ENCODE data around the gene KBTBD12. TPM values are rescaled to one million over a fixed set of nuclear protein-coding genes. Genes with fewer than 3 reads are reported as not detected.
"Not testable (repeated sequence)": the region's sequence is repeated elsewhere in the genome, so short reads cannot be mapped to it uniquely, and the experiment has no call there.

KBTBD12 gene
- total and polyA plus RNA-seq, 5 experiments from 2014 or later, result not detected

GRCh38 chr3:127908951-127909350 is 6.1 kb upstream of the KBTBD12 start:
- Mint-ChIP-seq H3K27me3 (peaks cover 13 to 80% (median 48%) of the 10 kb centered on the region in 5 donors), H3K36me3 (peaks cover 0 to 9% (median 6%) of the 10 kb centered on the region in 3 donors), H3K27ac (no peak overlapping the region), H3K4me1 (peaks cover 0 to 3% (median 0%) of the 10 kb centered on the region in 4 donors), H3K9me3 (peaks cover 0 to 19% (median 6%) of the 10 kb centered on the region in 9 donors), H3K4me3 (no peak overlapping the region)
- POLR2A ChIA-PET, result no interaction called here
- DNase-seq, result no peak
- ATAC-seq, result no peak

- Mint-ChIP-seq H3K27me3 (peaks cover 13 to 80% (median 45%) of the 10 kb centered on the region in 5 donors), H3K27ac (peak overlapping the region in 1 of 10 donors; percentile 76), H3K36me3 (peaks cover 0 to 7% (median 2%) of the 10 kb centered on the region in 3 donors), H3K9me3 (peaks cover 0 to 12% (median 3%) of the 10 kb centered on the region in 9 donors), H3K4me3 (no peak overlapping the region), H3K4me1 (peaks cover 0 to 7% (median 4%) of the 10 kb centered on the region in 4 donors)
- ATAC-seq (no peak), DNase-seq (no peak)
- POLR2A ChIA-PET, result interaction anchor here (0.5 kb wide), 1 partner anchor 45 kb away, joined by 3 read pairs; no protein-coding TSS in a partner anchor
Observed at GRCh38 chr3:127909646-127910045, 5.4 kb upstream of the KBTBD12 start.

- peaks cover 18 to 85% (median 46%) of the 10 kb centered on the region in 5 donors for H3K27me3 Mint-ChIP-seq
Observed at GRCh38 chr3:127911421-127911931, 3.6 kb upstream of the KBTBD12 start.

GRCh38 chr3:127913841-127914240 is 1.2 kb upstream of the KBTBD12 start:
- H3K36me3 Mint-ChIP-seq, DNase-seq, H3K27ac Mint-ChIP-seq, H3K9me3 Mint-ChIP-seq, POLR2A ChIA-PET, ATAC-seq: not testable (repeated sequence)
- Mint-ChIP-seq H3K4me3 (peak overlapping the region in 1 of 10 donors; percentile 53), H3K27me3 (peaks cover 21 to 88% (median 55%) of the 10 kb centered on the region in 5 donors), H3K4me1 (peaks cover 1 to 11% (median 8%) of the 10 kb centered on the region in 4 donors)

More at GRCh38 chr3:127911421-127911931, 3.6 kb upstream of the KBTBD12 start:
- Mint-ChIP-seq H3K4me1 (peaks cover 1 to 14% (median 8%) of the 10 kb centered on the region in 4 donors), H3K36me3 (peaks cover 0 to 4% (median 3%) of the 10 kb centered on the region in 3 donors), H3K9me3 (peaks cover 0 to 9% (median 2%) of the 10 kb centered on the region in 9 donors), H3K27ac (no peak overlapping the region), H3K4me3 (no peak overlapping the region)
- ATAC-seq, result no peak
- POLR2A ChIA-PET, result no interaction called here
- no peak for DNase-seq

GRCh38 chr3:127914584-127914983 is 448 bp upstream of the KBTBD12 start:
- no peak for DNase-seq
- peak overlapping the region in 6 of 10 donors; percentile 53 to 62 (median 58) for H3K4me3 Mint-ChIP-seq
- peaks cover 1 to 11% (median 8%) of the 10 kb centered on the region in 4 donors for H3K4me1 Mint-ChIP-seq
- H3K36me3 Mint-ChIP-seq, result peaks cover 0 to 4% (median 3%) of the 10 kb centered on the region in 3 donors
- peaks cover 24 to 84% (median 55%) of the 10 kb centered on the region in 5 donors for H3K27me3 Mint-ChIP-seq
- H3K9me3 Mint-ChIP-seq, result peaks cover 0 to 9% (median 0%) of the 10 kb centered on the region in 9 donors
- POLR2A ChIA-PET, result no interaction called here
- no peak for ATAC-seq
- H3K27ac Mint-ChIP-seq, result no peak overlapping the region

- no peak for ATAC-seq
- Mint-ChIP-seq H3K4me1 (peaks cover 1 to 11% (median 8%) of the 10 kb centered on the region in 4 donors), H3K27ac (no peak overlapping the region), H3K36me3 (peaks cover 0 to 4% (median 3%) of the 10 kb centered on the region in 3 donors), H3K4me3 (peak overlapping the region in 6 of 10 donors; percentile 1 to 59 (median 54)), H3K27me3 (peaks cover 22 to 72% (median 48%) of the 10 kb centered on the region in 5 donors), H3K9me3 (peaks cover 0 to 9% (median 0%) of the 10 kb centered on the region in 9 donors)
- POLR2A ChIA-PET, result no interaction called here
- DNase-seq, result no peak
Observed at GRCh38 chr3:127915937-127916493, 983 bp downstream of the KBTBD12 start.

GRCh38 chr3:127920738-127921137 is 5.7 kb downstream of the KBTBD12 start:
- POLR2A ChIA-PET, result no interaction called here
- ATAC-seq, result no peak
- no peak overlapping the region for H3K27ac Mint-ChIP-seq
- peaks cover 2 to 10% (median 8%) of the 10 kb centered on the region in 4 donors for H3K4me1 Mint-ChIP-seq
- peaks cover 0 to 1% (median 0%) of the 10 kb centered on the region in 3 donors for H3K36me3 Mint-ChIP-seq
- H3K9me3 Mint-ChIP-seq, result peaks cover 0 to under 1% (median 0%) of the 10 kb centered on the region in 9 donors
- no peak for DNase-seq
- H3K4me3 Mint-ChIP-seq, result no peak overlapping the region
- H3K27me3 Mint-ChIP-seq, result peaks cover 16 to 25% (median 22%) of the 10 kb centered on the region in 5 donors

- POLR2A ChIA-PET, result no interaction called here
- Mint-ChIP-seq H3K27ac (no peak overlapping the region), H3K4me1 (peaks cover 2 to 12% (median 9%) of the 10 kb centered on the region in 4 donors), H3K4me3 (no peak overlapping the region), H3K27me3 (peaks cover under 1 to 11% (median 5%) of the 10 kb centered on the region in 5 donors), H3K36me3 (no peaks in the 10 kb centered on the region), H3K9me3 (no peaks in the 10 kb centered on the region)
- ATAC-seq (no peak), DNase-seq (no peak)
Observed at GRCh38 chr3:127923611-127924010, 8.6 kb downstream of the KBTBD12 start.

- Mint-ChIP-seq H3K27me3 (peaks cover 4 to 9% (median 7%) of the 10 kb centered on the region in 5 donors), H3K36me3 (no peaks in the 10 kb centered on the region), H3K27ac (no peak overlapping the region), H3K4me1 (peaks cover 2 to 12% (median 9%) of the 10 kb centered on the region in 4 donors), H3K4me3 (no peak overlapping the region), H3K9me3 (no peaks in the 10 kb centered on the region)
- POLR2A ChIA-PET, result no interaction called here
- ATAC-seq (no peak), DNase-seq (no peak)
Observed at GRCh38 chr3:127925384-127925783, 10.4 kb downstream of the KBTBD12 start.

- ATAC-seq, result no peak
- H3K27me3 Mint-ChIP-seq, result peaks cover 10 to 27% (median 14%) of the 10 kb centered on the region in 5 donors
- H3K4me1 Mint-ChIP-seq, result peaks cover 2 to 12% (median 9%) of the 10 kb centered on the region in 4 donors
- no peak overlapping the region for H3K27ac Mint-ChIP-seq
- no peak overlapping the region for H3K4me3 Mint-ChIP-seq
- POLR2A ChIA-PET, result no interaction called here
- DNase-seq, result no peak
- no peaks in the 10 kb centered on the region for H3K36me3 Mint-ChIP-seq
- H3K9me3 Mint-ChIP-seq, result no peaks in the 10 kb centered on the region
Observed at GRCh38 chr3:127927829-127928604, 13.0 kb downstream of the KBTBD12 start.

- no peak overlapping the region for H3K4me3 Mint-ChIP-seq
- H3K27me3 Mint-ChIP-seq, result peaks cover 24 to 46% (median 26%) of the 10 kb centered on the region in 5 donors
- H3K36me3 Mint-ChIP-seq, result no peaks in the 10 kb centered on the region
- no peak for ATAC-seq
- peaks cover 2 to 11% (median 9%) of the 10 kb centered on the region in 4 donors for H3K4me1 Mint-ChIP-seq
- no peak overlapping the region for H3K27ac Mint-ChIP-seq
- DNase-seq, result no peak
- POLR2A ChIA-PET, result no interaction called here
- H3K9me3 Mint-ChIP-seq, result no peaks in the 10 kb centered on the region
Observed at GRCh38 chr3:127929818-127930413, 14.9 kb downstream of the KBTBD12 start.

GRCh38 chr3:127933396-127933795 is 18.4 kb downstream of the KBTBD12 start:
- DNase-seq, result no peak
- H3K9me3 Mint-ChIP-seq, result peaks cover 0 to 11% (median 0%) of the 10 kb centered on the region in 9 donors
- no peak overlapping the region for H3K4me3 Mint-ChIP-seq
- peaks cover 21 to 70% (median 25%) of the 10 kb centered on the region in 5 donors for H3K27me3 Mint-ChIP-seq
- no peak for ATAC-seq
- H3K4me1 Mint-ChIP-seq, result no peaks in the 10 kb centered on the region
- H3K36me3 Mint-ChIP-seq, result no peaks in the 10 kb centered on the region
- H3K27ac Mint-ChIP-seq, result no peak overlapping the region
- POLR2A ChIA-PET, result no interaction called here

All from naive thymus-derived CD8-positive, alpha-beta T cell (primary cell).